ENCODE measurements around the gene SCTR. TPM values are rescaled to one million over a fixed set of nuclear protein-coding genes. Genes with fewer than 3 reads are reported as not detected.

Gene SCTR
- total RNA-seq, 1 experiment from 2014 or later = not detected

DNA sequence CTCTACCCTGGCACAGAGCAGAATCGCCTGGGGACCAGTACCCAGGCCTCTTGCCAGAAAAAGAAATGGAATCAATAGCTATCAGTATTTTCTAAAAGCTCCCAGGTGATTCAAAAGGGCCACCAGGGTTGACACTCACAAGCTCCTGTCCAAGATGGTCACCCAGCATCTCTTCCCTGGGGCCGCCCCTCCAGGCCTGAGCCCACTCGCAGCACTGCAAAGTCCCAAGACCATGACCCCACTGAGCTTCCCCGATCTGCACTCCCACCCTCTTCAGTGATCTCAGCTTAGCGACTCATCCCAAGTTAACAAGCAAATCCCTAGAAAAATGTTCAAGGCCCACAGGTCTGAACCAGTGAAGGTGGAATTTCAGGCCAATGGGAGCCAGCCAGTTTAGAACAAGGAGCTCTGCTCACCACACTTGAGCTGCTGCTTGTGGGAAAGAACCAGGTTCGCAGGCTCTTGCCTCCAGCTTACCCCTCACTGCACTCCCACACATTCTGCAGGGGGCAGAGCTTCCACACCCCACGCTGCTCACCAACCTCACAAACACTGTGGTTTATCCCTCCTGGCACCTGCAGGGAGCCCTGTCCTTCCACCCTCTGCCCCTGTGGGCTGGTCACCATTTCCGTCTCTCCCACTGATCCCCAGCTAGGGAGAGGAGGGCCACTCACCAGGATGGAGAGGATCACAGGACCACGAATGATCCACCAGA lies 72.8 kb downstream of the SCTR start:
- CTCF ChIA-PET = no interaction called here
- no peaks in the 10 kb centered on the region for H3K9me2 ChIP-seq (replicated peaks; ENCODE audit: low read length)
- no peaks in the 10 kb centered on the region for H3K79me2 ChIP-seq (ENCODE audit: low read length)
- H3K4me2 ChIP-seq (ENCODE audit: low read length) = no peak overlapping the region
- H3K4me1 ChIP-seq (ENCODE audit: insufficient read depth, low read length) = no peaks in the 10 kb centered on the region
- no peak overlapping the region for H2AFZ ChIP-seq (ENCODE audit: low read length)
- no peak overlapping the region for H3K4me3 ChIP-seq (ENCODE audit: low read length)
- H3K27ac ChIP-seq (ENCODE audit: low read length) = no peak overlapping the region
- H3K36me3 ChIP-seq (ENCODE audit: low read depth, low read length) = no peaks in the 10 kb centered on the region
- DNase-seq (no peak), ATAC-seq (no peak)
- TF ChIP-seq EZH2 (IDR thresholded peaks at IDR 0.05; ENCODE audit: low read length, unreplicated experiment) (no peak), CTCF (conservative IDR thresholded peaks at IDR 0.05; ENCODE audit: low read depth, low read length) (no peak), EZH2phosphoT487 (IDR thresholded peaks at IDR 0.05; ENCODE audit: borderline replicate concordance, low read length) (no peak)
- no TSS peak for BruUV-seq (replicated peaks)
- intact Hi-C loops (cut with micrococcal nuclease) = no loop called here
- H4K20me1 ChIP-seq (ENCODE audit: low read length) = no peaks in the 10 kb centered on the region
- H3K9me3 ChIP-seq (ENCODE audit: low read length) = no peaks in the 10 kb centered on the region
- POLR2A ChIA-PET (ENCODE audit: unreplicated experiment) = no interaction called here
- no peak overlapping the region for H3K9ac ChIP-seq (ENCODE audit: low read length)
- H3K27me3 ChIP-seq (ENCODE audit: low read length) = peaks cover 91% of the 10 kb centered on the region
- no peaks in the 10 kb centered on the region for H3F3A ChIP-seq (ENCODE audit: low read length, unreplicated experiment)

- DNase-seq (no peak), ATAC-seq (no peak)
- no peaks in the 10 kb centered on the region for H3K9me3 ChIP-seq (ENCODE audit: low read length)
- no peaks in the 10 kb centered on the region for H3K79me2 ChIP-seq (ENCODE audit: low read length)
- no peak overlapping the region for H2AFZ ChIP-seq (ENCODE audit: low read length)
- TF ChIP-seq EZH2phosphoT487 (IDR thresholded peaks at IDR 0.05; ENCODE audit: borderline replicate concordance, low read length) (no peak), EZH2 (IDR thresholded peaks at IDR 0.05; ENCODE audit: low read length, unreplicated experiment) (no peak), CTCF (conservative IDR thresholded peaks at IDR 0.05; ENCODE audit: low read depth, low read length) (no peak)
- intact Hi-C loops (cut with micrococcal nuclease) = no loop called here
- no peaks in the 10 kb centered on the region for H4K20me1 ChIP-seq (ENCODE audit: low read length)
- no peaks in the 10 kb centered on the region for H3K36me3 ChIP-seq (ENCODE audit: low read depth, low read length)
- H3F3A ChIP-seq (ENCODE audit: low read length, unreplicated experiment) = no peaks in the 10 kb centered on the region
- no peak overlapping the region for H3K9ac ChIP-seq (ENCODE audit: low read length)
- H3K4me1 ChIP-seq (ENCODE audit: insufficient read depth, low read length) = no peaks in the 10 kb centered on the region
- H3K27me3 ChIP-seq (ENCODE audit: low read length) = peaks cover 85% of the 10 kb centered on the region
- no peak overlapping the region for H3K4me3 ChIP-seq (ENCODE audit: low read length)
- H3K9me2 ChIP-seq (replicated peaks; ENCODE audit: low read length) = no peaks in the 10 kb centered on the region
- ChIA-PET CTCF (no interaction called here), POLR2A (ENCODE audit: unreplicated experiment) (no interaction called here)
- BruUV-seq (replicated peaks) = no TSS peak
- H3K27ac ChIP-seq (ENCODE audit: low read length) = no peak overlapping the region
- H3K4me2 ChIP-seq (ENCODE audit: low read length) = no peak overlapping the region
Measured at GRCh38 chr2:119449521-119449920, 74.8 kb downstream of the SCTR start.

GRCh38 chr2:119448427-119449141 lies 75.7 kb downstream of the SCTR start:
- Histone ChIP-seq H3K36me3 (ENCODE audit: low read depth, low read length) (no peaks in the 10 kb centered on the region), H3K4me2 (ENCODE audit: low read length) (no peak overlapping the region), H3K79me2 (ENCODE audit: low read length) (no peaks in the 10 kb centered on the region), H4K20me1 (ENCODE audit: low read length) (no peaks in the 10 kb centered on the region), H2AFZ (ENCODE audit: low read length) (no peak overlapping the region), H3K9me3 (ENCODE audit: low read length) (no peaks in the 10 kb centered on the region), H3K9me2 (replicated peaks; ENCODE audit: low read length) (no peaks in the 10 kb centered on the region), H3K4me3 (ENCODE audit: low read length) (no peak overlapping the region), H3K9ac (ENCODE audit: low read length) (no peak overlapping the region), H3F3A (ENCODE audit: low read length, unreplicated experiment) (no peaks in the 10 kb centered on the region), H3K4me1 (ENCODE audit: insufficient read depth, low read length) (no peaks in the 10 kb centered on the region), H3K27ac (ENCODE audit: low read length) (no peak overlapping the region), H3K27me3 (ENCODE audit: low read length) (peaks cover 76% of the 10 kb centered on the region)
- POLR2A ChIA-PET (ENCODE audit: unreplicated experiment) = no interaction called here
- DNase-seq = no peak
- no peak for ATAC-seq
- no TSS peak for BruUV-seq (replicated peaks)
- CTCF ChIA-PET = no interaction called here
- intact Hi-C loops (cut with micrococcal nuclease) = no loop called here
- no peak for TF ChIP-seq EZH2phosphoT487 (IDR thresholded peaks at IDR 0.05; ENCODE audit: borderline replicate concordance, low read length)
- TF ChIP-seq CTCF (conservative IDR thresholded peaks at IDR 0.05; ENCODE audit: low read depth, low read length) = no peak
- no peak for TF ChIP-seq EZH2 (IDR thresholded peaks at IDR 0.05; ENCODE audit: low read length, unreplicated experiment)
